ENCODE data around the gene NCOA7. TPM values are rescaled to one million over a fixed set of nuclear protein-coding genes. Genes with fewer than 3 reads are reported as not detected.

NCOA7 gene
- total RNA-seq, 6 experiments from 2014 or later = 27.1 to 29.3 (median 28.6) TPM

DNA sequence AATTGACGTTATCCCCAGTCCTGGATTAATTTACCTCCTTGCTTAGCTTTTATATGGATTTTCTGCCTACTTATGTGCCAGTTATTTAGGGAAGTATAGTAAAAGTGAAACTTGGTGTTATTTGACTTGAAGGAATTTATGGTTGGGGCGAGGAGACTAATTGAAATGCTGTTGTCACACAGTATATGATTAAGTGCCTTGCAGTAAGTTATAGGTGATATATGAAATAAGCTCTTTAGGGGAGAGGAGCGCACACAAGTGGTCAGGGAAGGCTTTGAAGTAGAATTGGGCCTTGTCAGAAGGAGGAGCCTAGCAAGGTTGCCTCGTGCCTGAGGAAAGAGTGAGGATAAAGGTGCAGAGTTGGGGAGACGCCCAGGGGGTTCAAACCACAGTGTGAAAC is 20.5 kb downstream of the NCOA7 start:
- peak overlapping the region; percentile 98 for H3K27ac Mint-ChIP-seq
- H3K9me3 Mint-ChIP-seq = no peaks in the 10 kb centered on the region
- H3K36me3 Mint-ChIP-seq (ENCODE audit: low read depth) = 0 out of 2 replicates have a peak, but pooled peaks cover 4% of the 10 kb centered on the region
- no peaks in the 10 kb centered on the region; the same call in 1 of the 2 replicates for H3K27me3 Mint-ChIP-seq (ENCODE audit: insufficient read depth)
- H3K4me3 Mint-ChIP-seq = 0 out of 2 replicates have a peak overlapping the region, but pooled peaks have one; percentile 20
- TF ChIP-seq, protein P1, sequence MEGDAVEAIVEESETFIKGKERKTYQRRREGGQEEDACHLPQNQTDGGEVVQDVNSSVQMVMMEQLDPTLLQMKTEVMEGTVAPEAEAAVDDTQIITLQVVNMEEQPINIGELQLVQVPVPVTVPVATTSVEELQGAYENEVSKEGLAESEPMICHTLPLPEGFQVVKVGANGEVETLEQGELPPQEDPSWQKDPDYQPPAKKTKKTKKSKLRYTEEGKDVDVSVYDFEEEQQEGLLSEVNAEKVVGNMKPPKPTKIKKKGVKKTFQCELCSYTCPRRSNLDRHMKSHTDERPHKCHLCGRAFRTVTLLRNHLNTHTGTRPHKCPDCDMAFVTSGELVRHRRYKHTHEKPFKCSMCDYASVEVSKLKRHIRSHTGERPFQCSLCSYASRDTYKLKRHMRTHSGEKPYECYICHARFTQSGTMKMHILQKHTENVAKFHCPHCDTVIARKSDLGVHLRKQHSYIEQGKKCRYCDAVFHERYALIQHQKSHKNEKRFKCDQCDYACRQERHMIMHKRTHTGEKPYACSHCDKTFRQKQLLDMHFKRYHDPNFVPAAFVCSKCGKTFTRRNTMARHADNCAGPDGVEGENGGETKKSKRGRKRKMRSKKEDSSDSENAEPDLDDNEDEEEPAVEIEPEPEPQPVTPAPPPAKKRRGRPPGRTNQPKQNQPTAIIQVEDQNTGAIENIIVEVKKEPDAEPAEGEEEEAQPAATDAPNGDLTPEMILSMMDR (IDR thresholded peaks at IDR 0.05) = no peak
- H3K4me1 Mint-ChIP-seq (ENCODE audit: low read depth) = peaks cover 56% of the 10 kb centered on the region
- DNase-seq = no peak

DNA sequence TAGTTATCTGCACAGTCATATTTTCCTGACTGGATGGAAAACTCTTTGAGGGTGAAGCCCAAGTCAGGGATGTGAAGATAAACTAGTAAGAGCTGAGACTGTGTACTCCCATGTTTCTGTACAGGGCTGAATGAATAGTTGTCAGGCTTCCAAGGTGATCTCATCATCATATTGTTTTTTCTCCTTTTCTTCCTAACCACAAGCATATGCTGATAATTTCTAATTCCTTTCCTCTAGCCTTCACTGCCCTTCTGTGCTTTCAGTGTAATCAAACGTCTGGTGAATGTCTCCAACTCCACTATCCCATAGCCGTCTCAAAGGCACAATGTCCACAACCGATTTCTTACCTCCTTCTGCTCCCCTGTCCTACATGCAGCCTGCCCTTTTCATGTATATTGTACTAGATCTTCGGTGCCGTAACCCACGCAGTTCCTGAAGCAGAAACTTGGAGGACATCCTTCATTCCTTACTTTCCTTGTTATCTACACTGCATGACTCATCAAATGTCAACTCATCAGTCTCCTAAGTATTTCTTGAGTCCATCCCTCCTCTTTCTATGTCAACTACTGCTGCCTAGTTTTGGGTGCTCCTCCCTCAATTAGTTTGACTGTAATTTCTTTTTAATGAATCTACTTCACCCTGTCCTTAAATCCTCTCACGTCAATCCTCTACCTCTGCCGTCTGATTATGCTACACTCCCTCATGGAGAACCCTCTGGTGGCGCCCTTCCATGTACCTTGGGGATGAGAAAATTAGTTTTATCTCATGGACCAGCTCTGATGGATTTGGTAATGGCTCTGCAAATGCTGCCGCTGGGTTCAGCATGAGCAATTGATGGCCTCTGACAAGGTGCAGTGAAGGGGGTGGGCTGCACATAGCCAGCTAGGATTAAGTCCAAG is 21.9 kb downstream of the NCOA7 start:
- peak; percentile 89 for DNase-seq
- H3K9me3 Mint-ChIP-seq = no peaks in the 10 kb centered on the region
- peaks cover 9% of the 10 kb centered on the region; the same call in 1 of the 2 replicates for H3K36me3 Mint-ChIP-seq (ENCODE audit: low read depth)
- peaks cover 70% of the 10 kb centered on the region for H3K4me1 Mint-ChIP-seq (ENCODE audit: low read depth)
- no peaks in the 10 kb centered on the region; the same call in 1 of the 2 replicates for H3K27me3 Mint-ChIP-seq (ENCODE audit: insufficient read depth)
- H3K4me3 Mint-ChIP-seq = peak overlapping the region; percentile 90
- TF ChIP-seq, protein P1 (IDR thresholded peaks at IDR 0.05) = no peak; the same call in 1 of the 2 replicates
- peak overlapping the region; percentile 98 for H3K27ac Mint-ChIP-seq

DNA sequence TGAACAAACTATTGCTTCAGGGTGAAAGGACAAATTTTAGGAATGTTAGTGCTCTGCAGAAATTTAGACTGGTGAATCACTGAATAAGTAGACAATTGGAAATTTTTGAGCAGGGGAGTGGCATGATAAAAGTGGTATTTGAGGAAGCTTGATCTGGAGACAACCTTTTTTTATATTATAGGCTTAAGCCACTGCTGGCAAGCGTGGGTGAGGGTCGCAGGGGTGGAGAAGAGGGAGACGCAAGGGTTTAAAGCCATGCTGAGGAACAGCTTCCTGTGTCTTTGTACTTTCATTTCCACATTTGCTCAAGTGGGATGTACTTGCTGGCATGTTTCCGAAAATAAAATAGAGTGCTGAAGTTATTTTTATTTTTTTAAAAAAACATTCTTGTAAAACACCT is 23.7 kb downstream of the NCOA7 start:
- H3K4me1 Mint-ChIP-seq (ENCODE audit: low read depth) = peaks cover 75% of the 10 kb centered on the region
- peak overlapping the region; percentile 72 for H3K27ac Mint-ChIP-seq
- DNase-seq = no peak

GRCh38 chr6:125815080-125815910 is 24.5 kb downstream of the NCOA7 start:
- peak overlapping the region; percentile 40 for H3K27ac Mint-ChIP-seq
- no peaks in the 10 kb centered on the region; the same call in 1 of the 2 replicates for H3K27me3 Mint-ChIP-seq (ENCODE audit: insufficient read depth)
- DNase-seq = no peak
- peak overlapping the region; percentile 35 for H3K4me3 Mint-ChIP-seq
- TF ChIP-seq, protein P1 (IDR thresholded peaks at IDR 0.05) = no peak
- H3K36me3 Mint-ChIP-seq (ENCODE audit: low read depth) = peaks cover 12% of the 10 kb centered on the region; the same call in 1 of the 2 replicates
- peaks cover 75% of the 10 kb centered on the region for H3K4me1 Mint-ChIP-seq (ENCODE audit: low read depth)
- no peaks in the 10 kb centered on the region for H3K9me3 Mint-ChIP-seq

More for the DNA sequence above, 23.7 kb downstream of the NCOA7 start:
- TF ChIP-seq, protein P1 (IDR thresholded peaks at IDR 0.05) = no peak
- H3K36me3 Mint-ChIP-seq (ENCODE audit: low read depth) = peaks cover 9% of the 10 kb centered on the region; the same call in 1 of the 2 replicates
- H3K27me3 Mint-ChIP-seq (ENCODE audit: insufficient read depth) = no peaks in the 10 kb centered on the region; the same call in 1 of the 2 replicates
- no peaks in the 10 kb centered on the region for H3K9me3 Mint-ChIP-seq
- peak overlapping the region; percentile 68 for H3K4me3 Mint-ChIP-seq

GRCh38 chr6:125816828-125817280 is 26.1 kb downstream of the NCOA7 start:
- TF ChIP-seq, protein P1 (IDR thresholded peaks at IDR 0.05) = no peak
- Mint-ChIP-seq H3K4me1 (ENCODE audit: low read depth) (peaks cover 70% of the 10 kb centered on the region), H3K36me3 (ENCODE audit: low read depth) (peaks cover 18% of the 10 kb centered on the region; the same call in 1 of the 2 replicates), H3K9me3 (no peaks in the 10 kb centered on the region), H3K27ac (no peak overlapping the region), H3K4me3 (no peak overlapping the region), H3K27me3 (ENCODE audit: insufficient read depth) (no peaks in the 10 kb centered on the region; the same call in 1 of the 2 replicates)
- no peak for DNase-seq

Measured in HFFc6 (cell line).